ENCODE measurements around the gene CISD2. TPM values are rescaled to one million over a fixed set of nuclear protein-coding genes. Genes with fewer than 3 reads are reported as not detected.
"Not testable (repeated sequence)": the region's sequence is repeated elsewhere in the genome, so short reads cannot be mapped to it uniquely, and the experiment has no call there.

Gene CISD2
- total RNA-seq, 1 donor from 2014 or later = 32.4 TPM

- DNase-seq (ENCODE audit: low spot score) = no peak
- no peak for ATAC-seq
Measured at GRCh38 chr4:102901804-102902203, 33.0 kb downstream of the CISD2 start.

GRCh38 chr4:102918859-102919258 lies 50.1 kb downstream of the CISD2 start:
- DNase-seq (ENCODE audit: low spot score) (no peak), ATAC-seq (no peak)

GRCh38 chr4:102919697-102920096 lies 50.9 kb downstream of the CISD2 start:
- not testable (repeated sequence) for DNase-seq (ENCODE audit: low spot score); ATAC-seq

GRCh38 chr4:102935716-102936115 lies 66.9 kb downstream of the CISD2 start:
- DNase-seq (ENCODE audit: low spot score) (no peak), ATAC-seq (no peak)

GRCh38 chr4:102938063-102938462 lies 69.3 kb downstream of the CISD2 start:
- DNase-seq (ENCODE audit: low spot score); ATAC-seq: not testable (repeated sequence)

Other genes with a start within 250 kb of the CISD2 start
- 10.6 TPM for gene MANBA, start 108.0 kb upstream of the CISD2 start, total RNA-seq
- gene UBE2D3, start 41.4 kb upstream of the CISD2 start, total RNA-seq = 137 TPM
- 0.18 TPM for gene SLC9B1, start 150.7 kb downstream of the CISD2 start, total RNA-seq
- 32.3 TPM for gene SLC9B2, start 207.8 kb downstream of the CISD2 start, total RNA-seq
- gene BDH2, start 230.8 kb downstream of the CISD2 start, total RNA-seq = 53.6 TPM

All from left lobe of liver (tissue), 2 donors.